GM21723 (cell line): ENCODE measurements around the gene RUSF1.
"Not testable (repeated sequence)": the region's sequence is repeated elsewhere in the genome, so short reads cannot be mapped to it uniquely, and the experiment has no call there.

ENCODE experiments used
- ATAC-seq: cut with Tn5 transposase; IDR thresholded peaks from one replicate; pipeline ENCODE4 v1.9.1; 2021; ENCODE audit warnings: mild to moderate bottlenecking, moderate library complexity; ENCODE audit not compliant: unreplicated experiment

RUSF1 gene

GRCh38 chr16:31517800-31518402 is 9.7 kb upstream of the RUSF1 start:
- no peak for ATAC-seq

GRCh38 chr16:31513884-31514283 is 5.7 kb upstream of the RUSF1 start:
- ATAC-seq = no peak

GRCh38 chr16:31513126-31513525 is 4.9 kb upstream of the RUSF1 start:
- no peak for ATAC-seq

GRCh38 chr16:31508706-31509195 is 560 bp upstream of the RUSF1 start:
- ATAC-seq = no peak

- peak; percentile 2 for ATAC-seq
These were observed 618 bp downstream of the RUSF1 start for GRCh38 chr16:31507617-31507928.

GRCh38 chr16:31505483-31505882 is 2.7 kb downstream of the RUSF1 start:
- peak; percentile 37 for ATAC-seq

- no peak for ATAC-seq
These were observed 4.0 kb downstream of the RUSF1 start for GRCh38 chr16:31504159-31504558.

GRCh38 chr16:31503555-31503954 is 4.6 kb downstream of the RUSF1 start:
- ATAC-seq = not testable (repeated sequence)

- ATAC-seq = no peak
These were observed 5.2 kb downstream of the RUSF1 start for GRCh38 chr16:31502981-31503380.

- ATAC-seq = no peak
These were observed 6.2 kb downstream of the RUSF1 start for GRCh38 chr16:31501966-31502348.

- no peak for ATAC-seq
These were observed 6.8 kb downstream of the RUSF1 start for GRCh38 chr16:31501226-31501965.

- ATAC-seq = no peak
These were observed 8.3 kb downstream of the RUSF1 start for GRCh38 chr16:31499928-31500327.

GRCh38 chr16:31498493-31498892 is 9.7 kb downstream of the RUSF1 start:
- no peak for ATAC-seq

- no peak for ATAC-seq
These were observed 11.5 kb downstream of the RUSF1 start for GRCh38 chr16:31496670-31497069.

GRCh38 chr16:31493506-31494125 is 14.6 kb downstream of the RUSF1 start:
- ATAC-seq = no peak

GRCh38 chr16:31491778-31492418 is 16.3 kb downstream of the RUSF1 start:
- no peak for ATAC-seq

GRCh38 chr16:31489616-31490584 is 18.3 kb downstream of the RUSF1 start:
- no peak for ATAC-seq

GRCh38 chr16:31489298-31489564 is 19.0 kb downstream of the RUSF1 start:
- ATAC-seq = no peak

GRCh38 chr16:31488468-31489297 is 19.5 kb downstream of the RUSF1 start:
- ATAC-seq = no peak
